Gastroesophageal sphincter (tissue), 4 donors: ENCODE measurements around the gene TNFRSF18. TPM values are rescaled to one million over a fixed set of nuclear protein-coding genes. Genes with fewer than 3 reads are reported as not detected.

Experiments
- ATAC-seq: fragments of 150-250 bp; one replicate; pipeline ENCODE4 v1.9.1; 2016; ENCODE audit warnings: mild to moderate bottlenecking, moderate library complexity
- H3K27ac ChIP-seq, 4 donors: fragments of 200-600 bp; sonication (generic) in 3 of 4; 1 replicate in 3 of 4; 2 replicates in 1 of 4; pipeline ENCODE4 v1.5.1; 2016 to 2019
- H3K27me3 ChIP-seq: fragments of 200-600 bp; sonication (generic); one replicate; pipeline ENCODE4 v1.5.1; 2019
- H3K36me3 ChIP-seq, 2 donors: fragments of 200-600 bp; sonication (generic); one replicate each; pipeline ENCODE4 v1.5.1; 2019; ENCODE audit warnings: control low read depth in 1 of 2
- H3K4me1 ChIP-seq, 3 donors: fragments of 200-600 bp; sonication (generic); 1 replicate in 2 of 3; 2 replicates in 1 of 3; pipeline ENCODE4 v1.5.1; 2016 to 2019; ENCODE audit warnings: control low read depth in 2 of 3
- H3K4me3 ChIP-seq, 2 donors: fragments of 200-600 bp; sonication (generic); one replicate each; pipeline ENCODE4 v1.5.1; 2019; ENCODE audit warnings: mild to moderate bottlenecking in 1 of 2, moderate library complexity in 1 of 2
- H3K9me3 ChIP-seq, 3 donors: fragments of 200-600 bp; sonication (generic); one replicate each; pipeline ENCODE4 v1.5.1; 2017 to 2019; ENCODE audit warnings: control low read depth in 2 of 3
- EP300 ChIP-seq: sonication (generic); formaldehyde crosslinking; IDR thresholded peaks from one replicate; pipeline ENCODE4 v1.6.1; 2017; ENCODE audit warnings: antibody characterized with exemption, mild to moderate bottlenecking
- POLR2A ChIP-seq, 2 donors: fragments of 450-650 bp; IDR thresholded peaks; one replicate each; pipeline ENCODE4 v1.6.1; 2017; ENCODE audit warnings: antibody characterized with exemption in 2 of 2, mild to moderate bottlenecking in 2 of 2, moderate library complexity in 1 of 2
- POLR2AphosphoS5 ChIP-seq: sonication (generic); formaldehyde crosslinking; IDR thresholded peaks from one replicate; pipeline ENCODE4 v1.6.1; 2017; ENCODE audit warnings: antibody characterized with exemption
- WGBS, 2 donors: methylation state at CpG; one replicate each; pipeline ENCODE4 v1.1.5; 2018; ENCODE audit warnings: low coverage in 1 of 2; 5-methylcytosine and 5-hydroxymethylcytosine counted together
- total RNA-seq, 4 donors: library from RNA; depleted of rRNA; stranded (reverse); fragments of >200 nt; gene quantifications; one replicate each; pipeline ENCODE4 v1.1.0, GENCODE V29; 2016
- TF ChIP-seq, protein P1 (sequence below), 4 experiments: fragments of 200-600 bp in 2 of 4; fragments of 450-650 bp in 2 of 4; sonication (generic) in 1 of 4; IDR thresholded peaks; one replicate each; pipeline ENCODE4 v1.5.1; 2017 to 2019; ENCODE audit warnings: antibody characterized with exemption in 4 of 4, mild to moderate bottlenecking in 2 of 4, moderate library complexity in 2 of 4

Gene TNFRSF18
- total RNA-seq, 4 donors from 2014 or later = 0.35 to 2.2 TPM; not detected in 2

DNA sequence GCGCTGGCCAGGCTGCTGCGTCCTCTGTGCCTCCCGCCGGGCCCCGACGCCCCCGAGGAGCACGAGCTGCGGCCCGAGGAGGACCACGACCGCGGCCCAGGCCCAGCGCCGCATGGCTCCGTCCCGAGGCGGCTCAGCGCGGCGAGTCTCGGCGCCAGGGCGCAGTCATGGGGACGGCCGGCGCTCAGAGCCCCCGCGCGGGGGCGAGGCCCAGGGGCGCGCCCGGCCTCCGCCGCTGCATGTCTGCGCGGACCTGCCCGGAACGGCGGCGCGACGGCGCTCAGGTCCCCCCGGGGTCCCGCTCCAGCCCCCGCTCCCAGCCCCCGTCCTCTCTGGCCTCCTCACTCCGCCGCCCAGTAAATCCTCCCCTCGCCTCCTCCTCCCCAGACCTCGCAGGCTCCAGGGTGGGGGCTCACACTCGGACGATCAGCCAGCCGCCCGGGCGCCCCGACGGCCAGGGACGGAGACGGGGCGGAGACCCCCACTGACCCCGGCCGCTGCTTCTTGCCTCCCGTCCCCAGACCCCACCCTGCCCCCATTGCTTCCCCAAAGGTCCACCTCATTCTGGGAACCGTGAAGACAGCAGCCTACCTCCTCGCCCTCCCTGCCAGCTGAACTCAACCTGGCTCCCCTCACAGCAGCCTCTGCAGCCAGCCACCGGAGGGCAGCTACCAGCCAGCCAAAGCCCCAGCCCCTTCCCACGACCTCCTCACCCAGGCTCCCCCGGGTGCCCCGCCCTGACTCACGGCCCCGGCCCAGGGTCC, 40.4 kb upstream of the TNFRSF18 start, which contains the start of gene C1QTNF12:
C1QTNF12 (minus strand) TSS at position 146 of the 764 bp plus-strand sequence; CDS start at position 114, 32 bp downstream.
- peaks cover 42% of the 10 kb centered on the region for H3K27me3 ChIP-seq
- H3K4me1 ChIP-seq = peaks cover 0 to 16% (median 0%) of the 10 kb centered on the region in 3 donors
- 10% methylated on average over 8 of the region's 74 CpGs; no CpG with 5 or more reads in 1 of the 2 donors for WGBS, 2 donors
- H3K27ac ChIP-seq = no peak within 1 kb of the TSS
- ATAC-seq = no peak
- no peak for TF ChIP-seq EP300
- no peak for TF ChIP-seq POLR2AphosphoS5
- TF ChIP-seq, protein P1, sequence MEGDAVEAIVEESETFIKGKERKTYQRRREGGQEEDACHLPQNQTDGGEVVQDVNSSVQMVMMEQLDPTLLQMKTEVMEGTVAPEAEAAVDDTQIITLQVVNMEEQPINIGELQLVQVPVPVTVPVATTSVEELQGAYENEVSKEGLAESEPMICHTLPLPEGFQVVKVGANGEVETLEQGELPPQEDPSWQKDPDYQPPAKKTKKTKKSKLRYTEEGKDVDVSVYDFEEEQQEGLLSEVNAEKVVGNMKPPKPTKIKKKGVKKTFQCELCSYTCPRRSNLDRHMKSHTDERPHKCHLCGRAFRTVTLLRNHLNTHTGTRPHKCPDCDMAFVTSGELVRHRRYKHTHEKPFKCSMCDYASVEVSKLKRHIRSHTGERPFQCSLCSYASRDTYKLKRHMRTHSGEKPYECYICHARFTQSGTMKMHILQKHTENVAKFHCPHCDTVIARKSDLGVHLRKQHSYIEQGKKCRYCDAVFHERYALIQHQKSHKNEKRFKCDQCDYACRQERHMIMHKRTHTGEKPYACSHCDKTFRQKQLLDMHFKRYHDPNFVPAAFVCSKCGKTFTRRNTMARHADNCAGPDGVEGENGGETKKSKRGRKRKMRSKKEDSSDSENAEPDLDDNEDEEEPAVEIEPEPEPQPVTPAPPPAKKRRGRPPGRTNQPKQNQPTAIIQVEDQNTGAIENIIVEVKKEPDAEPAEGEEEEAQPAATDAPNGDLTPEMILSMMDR (IDR thresholded peaks at IDR 0.05) = no peak
- no peak for TF ChIP-seq POLR2A (IDR thresholded peaks at IDR 0.05)
- peaks cover 0 to 38% of the 10 kb centered on the region in 2 donors for H3K36me3 ChIP-seq
- no peaks in the 10 kb centered on the region for H3K9me3 ChIP-seq
- peak within 1 kb of the TSS in 1 of 2 donors; percentile 8 for H3K4me3 ChIP-seq

DNA sequence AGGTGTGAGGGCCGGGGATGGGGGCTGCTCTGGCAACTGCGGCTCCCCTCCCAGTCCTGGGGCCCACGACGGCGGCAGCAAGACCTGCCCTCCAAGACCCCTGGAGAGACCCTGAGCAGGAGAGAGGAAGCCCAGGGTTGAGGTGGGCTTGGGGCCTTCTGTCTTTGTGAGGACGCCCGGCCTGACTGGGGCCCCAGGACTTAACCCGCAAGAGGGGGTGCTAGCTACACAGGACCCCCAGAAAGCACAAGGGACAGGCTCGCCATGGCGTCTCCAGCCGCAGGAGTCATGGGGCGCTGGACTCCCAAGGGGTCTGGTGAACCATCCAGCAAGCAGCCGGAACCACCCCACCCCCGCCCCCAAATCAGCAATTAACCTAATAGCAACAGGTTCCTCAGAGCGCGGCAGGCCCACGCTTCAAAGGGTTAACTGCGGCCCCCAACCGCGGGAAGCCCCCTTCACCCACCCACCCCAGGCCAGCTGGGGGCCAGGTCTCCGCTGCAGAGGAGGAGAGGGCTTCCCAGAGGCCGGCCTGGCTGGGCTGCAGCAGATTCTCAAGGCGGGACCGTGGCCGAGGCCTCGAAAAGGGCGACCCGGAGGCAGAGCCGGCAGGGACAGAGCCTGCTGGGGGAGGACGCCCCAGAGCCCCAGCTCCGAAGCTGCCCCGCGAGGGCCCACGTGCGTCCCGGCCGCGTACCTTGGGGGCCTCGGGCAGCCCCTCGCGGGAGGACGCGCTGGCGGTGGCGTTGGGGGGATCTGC, 39.6 kb upstream of the TNFRSF18 start:
- 88% methylated on average over 5 of the region's 45 CpGs; no CpG with 5 or more reads in 1 of the 2 donors for WGBS, 2 donors
- peak overlapping the region in 1 of 2 donors; percentile 8 for H3K4me3 ChIP-seq
- TF ChIP-seq POLR2AphosphoS5 (no peak), EP300 (no peak), POLR2A (IDR thresholded peaks at IDR 0.05) (no peak)
- TF ChIP-seq, protein P1 (IDR thresholded peaks at IDR 0.05) = no peak

DNA sequence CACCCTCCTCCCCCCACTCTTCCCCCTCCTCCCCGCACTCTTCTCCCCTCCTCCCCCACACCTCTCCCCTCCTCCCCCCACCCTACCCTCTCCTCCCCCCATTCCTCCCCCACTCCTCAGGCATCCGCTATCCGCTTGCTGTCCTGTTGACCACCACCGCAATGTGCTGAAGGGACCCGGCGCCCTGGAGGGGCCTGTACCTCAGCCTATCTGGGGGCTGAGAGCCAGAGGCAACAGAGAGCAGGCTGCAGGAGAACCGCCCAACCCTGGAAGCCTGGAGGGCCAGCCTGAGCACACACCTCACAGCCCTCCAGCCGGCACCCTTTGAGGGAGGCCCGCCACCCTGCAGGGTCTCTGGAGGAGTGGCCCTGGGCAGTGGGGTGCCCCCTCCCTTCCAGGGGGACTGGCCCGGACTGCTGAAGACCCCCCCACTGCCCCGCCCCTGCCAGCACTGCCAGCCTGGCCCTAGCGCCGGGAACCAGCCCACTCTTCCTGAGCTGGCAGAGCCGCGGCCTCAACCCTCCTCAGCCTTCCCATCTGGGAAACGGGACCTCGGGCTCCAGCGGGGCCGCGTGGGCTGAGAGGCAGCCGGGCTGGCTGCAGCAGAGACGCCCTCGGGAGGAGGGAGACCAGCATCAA, 38.9 kb upstream of the TNFRSF18 start:
- no CpG with 5 or more reads among the region's 23 CpGs for WGBS, 2 donors

More for the DNA sequence above, 39.6 kb upstream of the TNFRSF18 start:
- no peak for ATAC-seq
- Histone ChIP-seq H3K27ac (no peak overlapping the region), H3K36me3 (peaks cover 0 to 32% of the 10 kb centered on the region in 2 donors), H3K27me3 (peaks cover 50% of the 10 kb centered on the region), H3K9me3 (no peaks in the 10 kb centered on the region), H3K4me1 (peaks cover 0 to 16% (median 0%) of the 10 kb centered on the region in 3 donors)

DNA sequence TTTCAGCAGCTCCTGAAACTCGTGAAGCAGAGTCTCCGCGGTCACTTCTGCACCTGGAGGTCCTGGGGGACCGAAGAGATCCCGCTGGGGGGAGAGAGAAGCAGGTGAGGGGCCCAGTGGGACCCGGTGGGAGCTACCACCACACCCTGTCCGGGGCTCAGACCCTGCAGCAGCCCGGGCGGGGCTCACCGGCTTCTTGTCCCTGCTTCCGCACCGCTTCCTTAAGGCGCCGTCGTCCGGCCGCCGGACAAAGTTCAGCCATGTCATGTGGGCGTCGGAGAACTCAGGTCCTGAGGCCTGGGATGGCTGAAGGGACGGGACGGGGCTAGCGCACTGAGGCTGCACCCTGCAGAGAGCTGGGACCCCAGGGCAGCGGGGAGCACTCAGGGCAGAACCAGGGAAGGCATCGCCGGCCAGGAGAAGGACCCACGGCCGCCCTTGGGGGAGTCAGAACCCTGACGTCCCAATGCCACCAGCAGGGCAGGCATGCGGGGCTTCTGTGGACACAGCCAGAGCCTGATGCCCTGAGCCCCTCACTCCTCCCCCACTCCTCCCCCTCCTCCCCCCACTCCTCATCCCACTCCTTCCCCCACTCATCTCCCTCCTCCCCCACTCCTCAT, 37.9 kb upstream of the TNFRSF18 start:
- Histone ChIP-seq H3K27me3 (peaks cover 67% of the 10 kb centered on the region), H3K4me1 (peaks cover 0 to 16% (median 0%) of the 10 kb centered on the region in 3 donors), H3K4me3 (no peak overlapping the region), H3K9me3 (no peaks in the 10 kb centered on the region), H3K27ac (no peak overlapping the region), H3K36me3 (peaks cover 0 to 25% of the 10 kb centered on the region in 2 donors)
- 74% methylated on average over 9 of the region's 30 CpGs; no CpG with 5 or more reads in 1 of the 2 donors for WGBS, 2 donors
- TF ChIP-seq, protein P1 (IDR thresholded peaks at IDR 0.05) = no peak
- TF ChIP-seq POLR2A (IDR thresholded peaks at IDR 0.05) = no peak
- TF ChIP-seq POLR2AphosphoS5 = no peak
- no peak for TF ChIP-seq EP300
- no peak for ATAC-seq

More for the DNA sequence above, 38.9 kb upstream of the TNFRSF18 start:
- Histone ChIP-seq H3K4me3 (no peak overlapping the region), H3K4me1 (peaks cover 0 to 16% (median 0%) of the 10 kb centered on the region in 3 donors), H3K9me3 (no peaks in the 10 kb centered on the region), H3K27ac (no peak overlapping the region), H3K36me3 (peaks cover 0 to 25% of the 10 kb centered on the region in 2 donors), H3K27me3 (peaks cover 57% of the 10 kb centered on the region)
- ATAC-seq = no peak
- no peak for TF ChIP-seq POLR2A (IDR thresholded peaks at IDR 0.05)
- TF ChIP-seq POLR2AphosphoS5 = no peak
- TF ChIP-seq, protein P1 (IDR thresholded peaks at IDR 0.05) = no peak
- no peak for TF ChIP-seq EP300
